H1 (cell line): ENCODE results near the gene XIAP.
"Not testable (repeated sequence)": the region's sequence is repeated elsewhere in the genome, so short reads cannot be mapped to it uniquely, and the experiment has no call there.

Experiments used
- GABPA ChIP-seq: IDR thresholded peaks from 2 replicates; pipeline ENCODE4 v1.6.1; 2011; ENCODE audit warnings: mild to moderate bottlenecking, low read length, moderate library complexity, borderline replicate concordance; ENCODE audit not compliant: insufficient read depth
- POLR2AphosphoS5 ChIP-seq: IDR thresholded peaks from 2 replicates; pipeline ENCODE4 v1.6.1; 2011; ENCODE audit warnings: low read depth, low read length
- RBBP5 ChIP-seq: IDR thresholded peaks from 2 replicates; pipeline ENCODE4 v1.7.1; 2012; ENCODE audit warnings: low read depth, mild to moderate bottlenecking, inconsistent platforms, low read length, moderate library complexity, borderline replicate concordance
- SP2 ChIP-seq: IDR thresholded peaks from 2 replicates; pipeline ENCODE4 v1.6.1; 2012; ENCODE audit warnings: mild to moderate bottlenecking, low read length, inconsistent platforms
- TF ChIP-seq, protein P1 (sequence below), 3 experiments: IDR thresholded peaks; 1 replicate in 2 of 3; 2 replicates in 1 of 3; pipeline versions ENCODE4 v1.5.1 to v1.6.1; 2011; ENCODE audit warnings: low read length in 3 of 3, mild to moderate bottlenecking in 3 of 3, inconsistent platforms in 2 of 3, low read depth in 1 of 3, moderate library complexity in 1 of 3; ENCODE audit not compliant: insufficient read depth in 1 of 3; ENCODE audit errors: control extremely low read depth in 1 of 3

DNA sequence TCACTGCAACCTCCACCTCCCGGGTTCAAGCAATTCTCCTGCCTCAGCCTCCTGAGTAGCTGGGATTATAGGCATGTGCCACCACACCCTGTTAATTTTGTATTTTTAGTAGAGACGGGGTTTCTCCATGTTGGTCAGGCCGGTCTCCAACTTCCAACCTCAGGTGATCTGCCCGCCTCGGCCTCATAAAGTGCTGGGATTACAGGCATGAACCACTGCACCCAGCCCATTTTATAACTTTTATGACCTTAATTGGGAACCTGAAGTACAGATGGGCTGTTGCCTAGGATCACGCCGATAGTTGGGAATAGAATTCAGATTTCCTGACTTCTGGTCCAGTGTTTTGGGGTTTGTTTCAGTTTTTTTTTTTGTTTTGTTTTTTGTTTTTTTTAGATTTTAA lies 43.4 kb downstream of the XIAP start:
- not testable (repeated sequence) for TF ChIP-seq POLR2AphosphoS5, GABPA, SP2, RBBP5
- TF ChIP-seq, protein P1, sequence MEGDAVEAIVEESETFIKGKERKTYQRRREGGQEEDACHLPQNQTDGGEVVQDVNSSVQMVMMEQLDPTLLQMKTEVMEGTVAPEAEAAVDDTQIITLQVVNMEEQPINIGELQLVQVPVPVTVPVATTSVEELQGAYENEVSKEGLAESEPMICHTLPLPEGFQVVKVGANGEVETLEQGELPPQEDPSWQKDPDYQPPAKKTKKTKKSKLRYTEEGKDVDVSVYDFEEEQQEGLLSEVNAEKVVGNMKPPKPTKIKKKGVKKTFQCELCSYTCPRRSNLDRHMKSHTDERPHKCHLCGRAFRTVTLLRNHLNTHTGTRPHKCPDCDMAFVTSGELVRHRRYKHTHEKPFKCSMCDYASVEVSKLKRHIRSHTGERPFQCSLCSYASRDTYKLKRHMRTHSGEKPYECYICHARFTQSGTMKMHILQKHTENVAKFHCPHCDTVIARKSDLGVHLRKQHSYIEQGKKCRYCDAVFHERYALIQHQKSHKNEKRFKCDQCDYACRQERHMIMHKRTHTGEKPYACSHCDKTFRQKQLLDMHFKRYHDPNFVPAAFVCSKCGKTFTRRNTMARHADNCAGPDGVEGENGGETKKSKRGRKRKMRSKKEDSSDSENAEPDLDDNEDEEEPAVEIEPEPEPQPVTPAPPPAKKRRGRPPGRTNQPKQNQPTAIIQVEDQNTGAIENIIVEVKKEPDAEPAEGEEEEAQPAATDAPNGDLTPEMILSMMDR (IDR thresholded peaks at IDR 0.05; ENCODE audit: control extremely low read depth in 1 of 3, insufficient read depth in 1 of 3, low read depth in 1 of 3, low read length in 3 of 3), result not testable (repeated sequence)
